ENCODE results near the gene MACROH2A2. TPM values are rescaled to one million over a fixed set of nuclear protein-coding genes. Genes with fewer than 3 reads are reported as not detected.

Gene MACROH2A2
- total RNA-seq, 1 experiment from 2014 or later = 11.3 TPM

GRCh38 chr10:70038923-70039322 lies 13.7 kb upstream of the MACROH2A2 start:
- Histone ChIP-seq H3K9ac (ENCODE audit: extremely low read depth, insufficient read length, low read length) (no peak overlapping the region), H4K8ac (replicated peaks; ENCODE audit: insufficient read length, low read depth, low read length) (no peak overlapping the region), H2BK15ac (ENCODE audit: low read depth, low read length) (no peak overlapping the region), H2AFZ (ENCODE audit: low read length) (no peak overlapping the region), H2BK120ac (ENCODE audit: low read depth, low read length, poor library complexity, severe bottlenecking) (no peak overlapping the region), H2BK5ac (ENCODE audit: insufficient read length, low read length) (no peak overlapping the region), H3T11ph (ENCODE audit: low read length) (no peak overlapping the region), H3K14ac (ENCODE audit: insufficient read depth, low read length) (no peak overlapping the region), H4K20me1 (ENCODE audit: control insufficient read depth, insufficient read depth, insufficient read length) (no peaks in the 10 kb centered on the region), H3K9me3 (ENCODE audit: control insufficient read depth, low read depth, low read length) (no peaks in the 10 kb centered on the region), H2AK5ac (ENCODE audit: insufficient read length, low read length) (no peak overlapping the region), H3K79me2 (ENCODE audit: insufficient read depth, low read length) (no peaks in the 10 kb centered on the region), H3K4me1 (ENCODE audit: insufficient read depth, low read length) (peaks cover 7% of the 10 kb centered on the region), H3K23ac (ENCODE audit: insufficient read length, low read depth, low read length) (no peak overlapping the region), H2BK12ac (ENCODE audit: insufficient read length, low read depth, low read length) (no peak overlapping the region), H3K27me3 (ENCODE audit: insufficient read depth, low read length) (peaks cover 14% of the 10 kb centered on the region), H3K27ac (ENCODE audit: insufficient read length, low read depth, low read length) (no peak overlapping the region), H3K79me1 (ENCODE audit: insufficient read depth, low read depth, low read length, poor library complexity, severe bottlenecking) (no peaks in the 10 kb centered on the region), H2BK20ac (ENCODE audit: low read depth, low read length, poor library complexity, severe bottlenecking) (no peak overlapping the region), H4K5ac (ENCODE audit: insufficient read length, low read depth, low read length) (no peak overlapping the region), H3K18ac (ENCODE audit: insufficient read length, low read depth, low read length) (no peak overlapping the region), H3K56ac (ENCODE audit: insufficient read length, low read depth, low read length) (no peak overlapping the region), H3K23me2 (ENCODE audit: insufficient read length, low read depth, low read length, poor library complexity, severe bottlenecking) (no peaks in the 10 kb centered on the region), H3K4ac (ENCODE audit: low read depth, low read length) (no peak overlapping the region), H3K4me2 (ENCODE audit: insufficient read depth, insufficient read length, low read length) (no peak overlapping the region), H4K91ac (ENCODE audit: insufficient read length, low read depth, low read length) (no peak overlapping the region)
- DNase-seq = no peak
- no peak overlapping the region for H3K4me3 Mint-ChIP-seq
- no peak overlapping the region for H3K27ac Mint-ChIP-seq
- peaks cover 0 to 8% (median 5%) of the 10 kb centered on the region in 3 experiments; a peak in 1 of 7 replicates for H3K36me3 Mint-ChIP-seq (ENCODE audit: insufficient read depth in 1 of 3, low read depth in 3 of 3)
- peaks cover 24 to 29% of the 10 kb centered on the region in 2 experiments for H3K4me1 Mint-ChIP-seq
- no peak for TF ChIP-seq CTCF (conservative IDR thresholded peaks at IDR 0.05)
- peaks cover 92% of the 10 kb centered on the region for H3K27me3 Mint-ChIP-seq (ENCODE audit: low read depth)
- H3K9me3 Mint-ChIP-seq = peaks cover 7 to 15% of the 10 kb centered on the region in 2 experiments

All from H9 (cell line).